ENCODE results near the gene OTOL1.
A peak's percentile ranks its signal among the peaks of the same experiment; 100 is the strongest.
"Not testable (repeated sequence)": the region's sequence is repeated elsewhere in the genome, so short reads cannot be mapped to it uniquely, and the experiment has no call there.

The OTOL1 gene

DNA sequence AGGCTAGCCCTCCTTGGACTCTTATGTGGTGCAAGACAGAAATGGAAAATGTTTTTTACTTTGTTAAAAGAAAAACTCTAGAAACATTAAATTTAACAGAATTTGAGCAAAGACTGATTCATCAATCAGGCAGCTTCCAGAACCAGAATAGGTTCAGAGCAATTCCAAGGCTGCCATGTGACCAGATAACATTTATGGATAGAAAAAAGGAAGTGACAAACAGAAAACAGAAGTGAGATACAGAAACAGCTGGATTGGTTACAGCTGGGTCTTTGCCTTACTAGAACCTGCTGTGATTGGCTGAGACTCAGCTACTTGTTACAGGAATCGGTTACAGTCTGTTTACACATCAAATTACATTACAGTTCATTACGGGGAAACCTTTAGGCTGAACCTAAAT, 22.5 kb upstream of the OTOL1 start:
- no peak for DNase-seq (ENCODE audit: low read depth)
- no peak overlapping the region for H3K4me3 ChIP-seq (replicated peaks; ENCODE audit: low read depth, low read length)
- TF ChIP-seq, protein P1, sequence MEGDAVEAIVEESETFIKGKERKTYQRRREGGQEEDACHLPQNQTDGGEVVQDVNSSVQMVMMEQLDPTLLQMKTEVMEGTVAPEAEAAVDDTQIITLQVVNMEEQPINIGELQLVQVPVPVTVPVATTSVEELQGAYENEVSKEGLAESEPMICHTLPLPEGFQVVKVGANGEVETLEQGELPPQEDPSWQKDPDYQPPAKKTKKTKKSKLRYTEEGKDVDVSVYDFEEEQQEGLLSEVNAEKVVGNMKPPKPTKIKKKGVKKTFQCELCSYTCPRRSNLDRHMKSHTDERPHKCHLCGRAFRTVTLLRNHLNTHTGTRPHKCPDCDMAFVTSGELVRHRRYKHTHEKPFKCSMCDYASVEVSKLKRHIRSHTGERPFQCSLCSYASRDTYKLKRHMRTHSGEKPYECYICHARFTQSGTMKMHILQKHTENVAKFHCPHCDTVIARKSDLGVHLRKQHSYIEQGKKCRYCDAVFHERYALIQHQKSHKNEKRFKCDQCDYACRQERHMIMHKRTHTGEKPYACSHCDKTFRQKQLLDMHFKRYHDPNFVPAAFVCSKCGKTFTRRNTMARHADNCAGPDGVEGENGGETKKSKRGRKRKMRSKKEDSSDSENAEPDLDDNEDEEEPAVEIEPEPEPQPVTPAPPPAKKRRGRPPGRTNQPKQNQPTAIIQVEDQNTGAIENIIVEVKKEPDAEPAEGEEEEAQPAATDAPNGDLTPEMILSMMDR (IDR thresholded peaks at IDR 0.05; ENCODE audit: low read length, missing control alignments): no peak

GRCh38 chr3:161474741-161475140, 21.9 kb upstream of the OTOL1 start:
- no peak for DNase-seq (ENCODE audit: low read depth)
- TF ChIP-seq, protein P1 (IDR thresholded peaks at IDR 0.05; ENCODE audit: low read length, missing control alignments): no peak
- no peak overlapping the region for H3K4me3 ChIP-seq (replicated peaks; ENCODE audit: low read depth, low read length)

DNA sequence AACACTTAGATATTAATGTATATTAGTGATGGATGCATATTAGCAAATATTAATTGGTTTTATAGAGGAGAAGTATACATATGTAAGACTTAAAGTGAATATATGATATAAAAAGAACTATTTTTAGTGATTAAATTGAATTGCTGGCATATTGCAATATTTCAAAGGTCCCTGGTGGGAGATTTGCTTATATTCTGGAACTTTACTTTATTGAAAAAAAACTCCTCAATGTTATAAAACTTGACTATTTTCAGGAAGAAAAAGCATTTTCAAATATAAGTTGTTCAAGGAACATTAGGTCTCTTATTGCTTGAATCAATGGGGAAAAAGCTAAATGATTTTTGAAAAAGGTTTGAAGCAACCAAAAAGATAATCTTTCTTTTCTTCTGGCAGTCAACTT, 21.4 kb upstream of the OTOL1 start:
- DNase-seq (ENCODE audit: low read depth): no peak
- no peak overlapping the region for H3K4me3 ChIP-seq (replicated peaks; ENCODE audit: low read depth, low read length)
- TF ChIP-seq, protein P1 (IDR thresholded peaks at IDR 0.05; ENCODE audit: low read length, missing control alignments): no peak

DNA sequence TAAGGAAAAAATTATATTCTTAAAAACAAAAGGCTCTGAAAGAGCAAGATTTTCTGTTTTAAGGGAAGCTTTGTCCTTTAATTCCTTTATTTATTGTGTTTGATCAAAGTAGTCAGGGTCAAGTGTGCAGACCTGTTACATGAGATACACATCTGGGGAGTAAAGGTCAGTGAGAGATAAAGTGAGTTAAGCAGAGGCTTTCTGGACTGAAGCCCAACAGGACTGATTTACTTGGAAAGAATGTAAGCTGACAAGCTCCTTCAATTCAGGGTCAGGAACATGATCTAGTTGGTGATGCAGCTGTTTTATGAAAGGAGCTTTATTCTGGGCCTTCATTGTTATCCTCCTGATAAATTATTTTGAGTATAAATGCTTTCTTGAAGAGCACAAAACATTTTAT, 20.7 kb upstream of the OTOL1 start:
- peak; percentile 5 for DNase-seq (ENCODE audit: low read depth)
- H3K4me3 ChIP-seq (replicated peaks; ENCODE audit: low read depth, low read length): no peak overlapping the region
- TF ChIP-seq, protein P1 (IDR thresholded peaks at IDR 0.05; ENCODE audit: low read length, missing control alignments): no peak

GRCh38 chr3:161484226-161484625, 12.4 kb upstream of the OTOL1 start:
- no peak overlapping the region for H3K4me3 ChIP-seq (replicated peaks; ENCODE audit: low read depth, low read length)
- TF ChIP-seq, protein P1 (IDR thresholded peaks at IDR 0.05; ENCODE audit: low read length, missing control alignments): no peak
- no peak for DNase-seq (ENCODE audit: low read depth)

GRCh38 chr3:161488284-161488683, 8.3 kb upstream of the OTOL1 start:
- not testable (repeated sequence) for H3K4me3 ChIP-seq (replicated peaks; ENCODE audit: low read depth, low read length); DNase-seq (ENCODE audit: low read depth)

DNA sequence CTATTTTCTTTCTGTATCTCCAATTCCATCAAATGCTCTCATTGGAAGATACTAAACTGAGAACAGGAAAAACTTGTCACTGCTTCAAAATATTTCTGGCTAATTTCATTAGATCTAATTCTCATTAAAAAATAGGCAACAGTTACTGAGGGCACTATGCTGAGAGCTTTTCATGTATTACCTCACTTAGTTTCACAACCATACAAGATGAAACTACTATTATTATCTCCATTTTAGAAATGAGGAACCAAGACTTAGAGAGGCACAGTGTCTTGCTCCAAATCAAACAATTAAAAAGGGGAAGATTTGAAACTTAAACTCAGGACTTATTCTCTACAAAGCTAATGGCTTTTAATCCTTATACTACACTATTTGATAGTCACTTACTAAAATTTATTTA, 7.2 kb upstream of the OTOL1 start:
- H3K4me3 ChIP-seq (replicated peaks; ENCODE audit: low read depth, low read length): no peak overlapping the region
- TF ChIP-seq, protein P1 (IDR thresholded peaks at IDR 0.05; ENCODE audit: low read length, missing control alignments): no peak
- no peak for DNase-seq (ENCODE audit: low read depth)

GRCh38 chr3:161490845-161491244, 5.8 kb upstream of the OTOL1 start:
- H3K4me3 ChIP-seq (replicated peaks; ENCODE audit: low read depth, low read length); DNase-seq (ENCODE audit: low read depth): not testable (repeated sequence)
